HG03378 (cell line): ENCODE measurements around the gene AGT.
"Not testable (repeated sequence)": the region's sequence is repeated elsewhere in the genome, so short reads cannot be mapped to it uniquely, and the experiment has no call there.

Experiments used
- ATAC-seq: cut with Tn5 transposase; IDR thresholded peaks from one replicate; pipeline ENCODE4 v1.9.1; 2021; ENCODE audit warnings: mild to moderate bottlenecking, moderate library complexity; ENCODE audit not compliant: unreplicated experiment

Gene AGT

DNA sequence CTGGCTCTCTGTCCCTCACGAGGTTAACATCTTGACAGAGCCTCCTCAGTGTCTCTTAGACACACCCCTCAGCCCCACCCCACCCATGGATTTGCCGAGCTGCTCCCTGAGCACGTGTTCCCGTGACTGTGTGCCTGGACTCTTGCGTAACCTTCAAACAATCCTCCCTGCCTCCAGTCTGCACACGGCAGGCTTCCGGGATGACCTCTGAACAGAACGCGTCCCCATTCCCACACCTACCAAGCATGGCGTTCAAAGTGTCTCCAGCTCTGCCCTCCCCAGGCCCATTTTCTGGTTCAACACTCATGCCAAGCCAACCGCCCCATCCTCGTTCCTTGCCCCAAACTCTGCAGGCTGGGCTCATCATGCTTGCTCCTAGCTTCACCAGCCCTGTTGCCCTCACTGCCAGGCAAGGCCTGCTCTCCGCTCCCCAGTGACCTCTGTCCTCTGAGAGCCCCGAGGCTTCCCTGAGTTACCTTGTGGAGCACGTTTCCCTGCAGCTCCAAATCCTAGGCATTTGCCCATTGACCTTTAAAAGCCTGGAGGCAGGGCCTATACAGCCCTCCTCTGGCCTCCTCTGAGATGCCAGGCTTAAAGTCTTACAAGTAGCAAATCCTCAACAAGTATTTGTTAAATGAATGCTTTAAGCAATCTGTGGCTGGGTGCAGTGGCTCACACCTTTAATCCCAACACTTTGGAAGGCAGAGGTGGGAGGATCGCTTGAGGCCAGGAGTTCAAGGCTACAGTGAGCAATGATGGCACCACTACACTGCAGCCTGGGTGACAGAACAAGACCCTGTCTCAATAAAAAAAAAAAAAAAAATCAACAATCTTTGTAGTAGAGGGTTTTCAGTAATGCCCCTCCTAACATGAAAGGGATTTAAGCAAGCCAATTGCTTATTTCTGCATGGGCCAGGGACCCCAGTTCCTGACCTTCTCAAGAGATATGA, 5.0 kb downstream of the AGT start:
- ATAC-seq, result no peak

DNA sequence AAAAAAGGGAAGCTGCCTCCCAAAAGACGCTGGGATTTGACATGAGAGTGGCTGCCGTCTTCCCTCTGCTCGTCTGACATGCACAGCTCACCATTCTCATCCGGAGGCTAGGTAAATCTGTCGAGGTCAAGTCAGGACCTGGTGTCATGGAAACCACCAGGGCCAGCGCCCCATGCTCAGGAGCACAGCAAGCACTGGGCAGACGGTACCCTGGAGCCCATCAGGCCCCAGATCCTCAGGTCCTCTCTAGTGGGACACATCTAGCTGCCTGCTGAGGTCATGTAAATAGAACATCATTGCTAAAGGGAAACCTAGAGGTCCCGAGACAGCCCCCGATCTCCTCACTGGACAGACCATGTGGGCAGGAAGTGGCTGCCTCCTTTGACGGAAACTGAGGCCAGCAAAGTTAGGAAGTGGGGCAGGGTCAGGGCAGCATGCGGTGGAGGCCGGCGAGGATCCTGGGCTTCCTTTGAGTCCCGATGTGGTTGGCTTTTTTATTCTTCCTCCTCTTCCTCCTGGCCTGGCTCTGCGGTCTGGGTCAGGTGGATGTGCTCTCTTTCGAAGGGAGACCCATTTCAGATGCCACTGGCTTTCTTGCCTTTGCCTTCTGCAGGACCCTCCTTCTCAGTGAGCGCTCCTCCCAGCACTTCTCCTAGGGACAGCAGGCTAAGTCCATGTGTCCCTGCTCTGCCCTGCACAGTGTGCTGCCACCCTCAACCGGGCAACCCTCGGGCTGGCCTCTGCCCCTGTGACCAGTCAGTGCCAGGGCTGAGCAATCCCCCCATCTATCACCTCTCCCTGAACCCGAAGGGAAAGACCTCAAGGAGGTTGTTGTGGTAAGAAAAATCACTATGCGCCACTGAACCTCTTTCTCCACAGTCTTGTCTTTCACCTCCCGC, 5.9 kb downstream of the AGT start:
- ATAC-seq, result no peak

DNA sequence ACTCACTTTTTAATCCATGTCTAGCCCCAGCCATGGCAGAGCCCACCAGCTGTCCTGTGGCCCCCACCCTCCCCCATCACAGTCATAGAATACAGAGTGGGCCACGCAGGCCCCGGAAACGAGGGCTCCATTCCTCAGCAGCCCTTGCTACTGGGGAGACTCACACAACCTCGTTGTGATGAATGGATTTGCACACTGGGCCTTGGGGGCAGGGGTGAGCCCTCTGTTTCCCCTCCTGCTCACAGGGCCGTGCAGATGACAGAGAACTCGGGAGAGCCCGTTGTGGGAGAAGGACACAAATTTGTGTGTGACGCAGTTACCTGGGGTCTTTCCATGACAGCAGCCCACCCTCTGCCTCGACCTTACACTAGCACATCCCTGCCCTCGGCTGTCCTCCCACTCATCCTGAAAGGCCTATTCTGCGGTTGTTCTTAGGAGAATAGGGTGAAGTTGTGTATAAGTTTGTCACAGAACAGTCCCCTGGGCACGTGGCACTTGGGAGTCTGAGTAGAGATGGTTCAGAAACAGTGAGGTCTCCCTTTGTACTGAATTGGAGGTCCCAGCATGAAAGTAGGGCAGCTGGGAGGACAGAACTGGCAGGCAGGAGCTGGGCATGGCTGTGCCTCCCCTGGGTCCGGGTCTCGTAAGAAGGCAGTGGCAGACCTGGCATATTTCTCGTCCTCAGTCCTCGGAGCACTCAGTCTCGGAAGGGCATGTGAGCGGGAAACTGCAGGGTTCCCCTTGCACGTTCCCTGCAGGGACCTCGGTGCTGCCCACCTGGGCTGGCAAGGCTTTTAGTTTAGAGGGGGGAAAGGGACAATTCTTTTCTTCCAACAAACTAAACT, 6.8 kb downstream of the AGT start:
- no peak for ATAC-seq

DNA sequence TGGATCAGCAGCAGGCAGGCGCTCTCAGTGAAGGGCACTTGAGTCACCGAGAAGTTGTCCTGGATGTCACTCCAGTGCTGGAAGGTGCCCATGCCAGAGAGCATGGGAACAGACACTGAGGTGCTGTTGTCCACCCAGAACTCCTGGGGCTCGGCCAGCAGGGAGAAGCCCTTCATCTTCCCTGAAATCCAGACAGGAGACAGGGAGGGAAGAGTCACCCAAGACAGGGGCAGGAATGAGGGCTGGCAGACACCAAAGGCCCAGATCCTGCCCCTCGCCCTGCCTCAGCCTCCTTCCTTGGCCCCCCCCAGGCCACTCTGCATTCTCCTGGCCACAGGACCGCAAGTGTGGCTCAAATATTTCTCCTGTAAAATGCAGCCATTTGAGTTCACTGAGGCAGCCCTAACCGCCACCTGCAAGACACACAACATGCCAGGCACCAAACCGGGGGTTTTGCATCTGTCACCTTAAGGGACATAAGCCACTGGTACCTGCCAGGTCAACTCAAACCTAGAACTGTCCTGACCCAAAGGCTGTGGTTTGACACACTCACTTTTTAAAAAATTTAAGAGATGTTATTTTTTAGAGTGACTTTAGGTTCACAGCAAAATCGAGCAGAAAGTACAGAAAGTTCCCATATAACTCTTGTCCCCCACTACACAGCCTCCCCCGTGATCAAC, 7.8 kb downstream of the AGT start:
- no peak for ATAC-seq

DNA sequence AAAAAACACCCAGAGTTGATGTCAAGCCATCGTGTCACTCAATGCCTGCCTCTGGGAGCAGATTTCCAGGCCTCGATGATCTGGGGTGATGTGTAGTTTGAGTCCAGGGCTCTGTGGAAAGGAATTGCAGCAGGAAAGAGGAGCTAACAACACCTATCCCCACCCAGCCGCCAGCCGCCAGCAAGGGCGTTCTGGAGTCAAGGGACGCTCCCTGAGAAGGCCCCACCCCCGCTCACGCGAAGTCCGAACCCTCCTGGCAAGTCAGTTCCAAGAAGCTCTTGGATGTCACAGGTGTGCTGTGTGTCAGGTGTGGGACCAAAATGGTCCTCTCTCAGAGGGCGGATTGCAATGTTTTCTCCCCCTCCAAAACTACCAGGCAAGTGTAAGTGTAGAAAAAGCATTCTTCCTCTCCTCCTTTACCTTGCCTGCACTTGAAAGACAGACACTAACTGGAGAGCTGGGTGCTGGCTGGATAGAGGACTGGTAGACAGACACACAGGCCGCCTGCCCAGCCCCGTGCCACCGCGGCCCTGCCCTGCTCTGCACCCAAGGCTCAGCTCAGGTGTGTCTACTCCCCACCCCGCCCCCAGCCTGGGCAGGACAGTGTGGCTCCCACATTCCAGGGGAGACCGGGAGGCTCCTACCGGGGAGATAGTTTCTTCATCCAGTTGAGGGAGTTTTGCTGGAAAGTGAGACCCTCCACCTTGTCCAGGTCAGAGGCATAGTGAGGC, 8.5 kb downstream of the AGT start:
- no peak for ATAC-seq

DNA sequence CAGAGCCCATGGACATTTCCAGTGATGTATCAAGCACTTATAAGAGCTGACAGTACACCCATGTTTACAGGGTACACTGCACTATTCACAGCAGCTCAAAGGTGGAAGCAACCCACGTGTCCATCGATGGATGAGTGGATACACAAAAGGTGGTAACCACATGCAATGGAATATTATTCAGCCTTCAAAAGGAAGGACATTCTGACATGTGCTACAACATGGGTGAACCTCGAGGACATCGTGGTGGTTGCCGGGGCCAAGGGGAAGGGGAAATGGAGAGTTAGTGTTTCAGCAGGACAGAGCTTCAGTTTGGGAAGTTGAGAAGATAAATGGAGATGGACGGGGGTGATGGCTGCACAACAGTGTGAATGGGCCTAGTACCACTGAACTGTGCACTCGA, 9.1 kb downstream of the AGT start:
- no peak for ATAC-seq

DNA sequence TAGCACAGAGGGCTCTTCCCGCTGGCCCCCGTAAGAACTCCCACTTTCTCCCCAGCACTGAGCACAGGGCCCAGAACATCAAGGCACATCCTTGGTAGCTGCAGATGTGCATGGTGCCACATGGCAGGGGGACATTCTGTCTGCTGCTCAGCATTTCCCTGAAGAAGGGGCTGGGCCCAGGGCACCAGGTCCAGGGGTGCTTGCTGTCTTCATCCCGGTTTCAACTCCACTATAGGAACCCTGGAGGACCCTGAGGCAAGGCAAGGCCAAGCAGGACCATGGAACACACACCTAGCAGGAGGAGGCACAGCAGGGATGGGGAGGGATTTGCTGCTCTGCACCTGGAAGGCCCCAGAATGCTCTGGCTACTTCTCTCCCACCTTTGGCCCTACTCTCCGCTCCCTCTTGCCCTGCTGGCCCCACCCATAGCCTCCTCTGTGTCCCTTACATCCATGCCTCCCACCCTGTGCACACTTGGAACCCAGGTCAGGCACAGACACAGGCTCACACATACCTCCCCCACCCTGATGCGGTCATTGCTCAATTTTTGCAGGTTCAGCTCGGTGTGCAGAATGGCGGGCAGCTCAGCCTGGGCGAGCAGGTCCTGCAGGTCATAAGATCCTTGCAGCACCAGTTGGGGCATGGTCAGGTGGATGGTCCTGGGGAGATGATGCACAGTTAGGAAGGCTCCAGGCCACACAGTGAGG, 10.1 kb downstream of the AGT start:
- ATAC-seq, result no peak

DNA sequence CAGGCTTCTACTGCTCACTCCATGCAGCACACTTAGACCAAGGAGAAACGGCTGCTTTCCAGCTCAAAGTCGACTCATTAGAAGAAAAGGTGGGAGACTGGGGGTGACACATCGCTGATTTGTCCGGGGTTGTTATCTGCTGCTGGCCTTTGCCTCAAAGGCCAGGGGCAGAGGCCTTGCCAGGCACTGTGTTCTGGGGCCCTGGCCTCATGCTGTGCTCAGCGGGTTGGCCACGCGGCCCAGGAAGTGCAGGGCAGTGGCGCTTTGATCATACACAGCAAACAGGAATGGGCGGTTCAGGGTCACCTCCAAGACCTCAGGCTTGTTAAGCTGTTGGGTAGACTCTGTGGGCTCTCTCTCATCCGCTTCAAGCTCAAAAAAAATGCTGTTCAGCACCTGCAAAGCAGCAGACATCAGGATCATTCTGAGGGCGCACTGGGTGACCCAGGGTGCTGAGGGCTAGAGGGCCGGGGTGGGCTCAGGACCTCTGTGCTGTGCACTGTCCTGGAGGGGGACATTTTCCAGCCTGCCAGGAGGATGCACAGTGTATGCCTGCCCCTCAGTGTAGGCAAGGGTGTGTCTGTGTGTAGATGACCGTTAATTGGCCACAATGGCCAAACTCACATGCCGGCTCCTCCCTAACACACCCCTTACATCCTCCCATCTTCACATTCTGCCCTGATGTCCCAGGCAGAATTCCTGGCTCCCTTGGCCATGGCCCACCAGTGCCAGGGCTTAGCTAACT, 10.8 kb downstream of the AGT start:
- no peak for ATAC-seq

DNA sequence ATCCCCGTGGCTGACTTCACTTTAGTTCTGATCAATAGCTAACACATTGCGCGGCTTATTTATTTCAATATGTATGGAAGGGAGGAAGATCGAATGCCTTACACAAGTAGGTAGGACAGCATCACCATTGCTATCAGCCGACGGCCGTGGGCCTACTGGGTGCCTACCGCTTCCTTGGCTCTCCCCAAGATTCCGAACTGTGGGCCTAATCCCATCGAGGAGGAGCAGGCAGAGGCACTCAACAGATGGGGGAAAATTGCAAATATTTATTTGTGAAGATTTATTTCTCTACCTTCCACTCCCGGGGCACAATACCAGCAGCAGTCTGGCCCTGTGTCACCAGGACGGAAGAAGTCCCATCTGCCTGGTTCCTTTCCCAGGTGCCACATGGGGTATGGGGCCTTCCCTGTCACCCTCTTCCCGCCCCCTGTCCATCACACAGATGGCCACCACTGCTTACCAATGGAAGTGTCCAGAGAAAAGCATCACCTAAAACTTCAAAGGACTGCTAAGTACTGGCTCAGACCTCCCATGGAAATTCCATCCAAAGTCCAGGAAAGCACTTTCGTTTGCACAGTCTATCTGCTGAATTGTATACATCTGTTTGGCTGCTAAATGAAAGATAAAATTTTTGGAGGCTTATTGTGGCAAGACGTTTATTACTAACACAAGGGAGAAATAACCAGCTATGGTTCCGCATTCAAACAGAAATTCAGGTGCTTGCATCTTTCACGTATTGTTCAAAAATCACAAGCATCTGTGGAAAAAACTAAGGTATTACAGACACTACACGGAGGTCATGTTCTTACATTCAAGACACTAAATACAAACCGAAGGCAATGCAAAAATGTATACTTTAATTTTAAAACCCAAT, 11.8 kb downstream of the AGT start:
- no peak for ATAC-seq

DNA sequence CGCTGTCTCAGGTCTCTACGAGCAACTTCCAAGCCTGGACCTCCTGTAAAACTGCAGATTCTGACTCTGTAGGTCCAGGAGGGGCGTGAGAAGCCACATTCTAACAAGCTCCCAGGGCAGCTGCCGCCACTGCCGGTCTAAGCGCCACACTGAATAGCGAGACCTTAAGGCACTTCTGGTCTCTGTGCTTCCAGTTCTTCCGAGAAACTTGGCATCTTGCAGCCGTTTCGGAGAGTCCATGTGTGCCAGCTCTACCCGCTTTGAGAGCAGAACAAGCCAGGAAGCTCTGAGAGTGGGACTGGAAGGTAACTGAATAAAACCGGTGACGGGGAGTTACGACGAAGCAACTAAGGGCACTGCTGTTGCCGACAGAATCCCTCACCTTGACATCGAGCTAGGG, 12.5 kb downstream of the AGT start:
- ATAC-seq, result no peak

DNA sequence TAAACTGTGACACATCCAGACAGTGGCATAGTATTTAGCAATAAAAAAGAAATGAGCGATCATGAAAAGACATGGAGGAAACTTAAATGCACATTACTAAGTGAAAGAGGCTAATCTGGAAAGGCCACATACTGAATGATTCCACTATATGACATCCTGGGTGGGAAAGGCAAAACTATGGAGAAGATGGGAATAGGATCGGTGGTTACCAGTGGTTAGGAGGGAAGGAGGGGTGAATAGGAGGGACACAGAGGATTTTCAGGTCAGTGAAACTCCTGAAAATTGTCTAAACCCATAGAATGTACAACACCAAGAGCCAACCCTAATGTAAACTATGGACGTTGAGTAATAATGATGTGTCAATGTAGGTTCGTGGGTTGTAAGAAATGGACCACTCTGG, 13.8 kb downstream of the AGT start:
- no peak for ATAC-seq

DNA sequence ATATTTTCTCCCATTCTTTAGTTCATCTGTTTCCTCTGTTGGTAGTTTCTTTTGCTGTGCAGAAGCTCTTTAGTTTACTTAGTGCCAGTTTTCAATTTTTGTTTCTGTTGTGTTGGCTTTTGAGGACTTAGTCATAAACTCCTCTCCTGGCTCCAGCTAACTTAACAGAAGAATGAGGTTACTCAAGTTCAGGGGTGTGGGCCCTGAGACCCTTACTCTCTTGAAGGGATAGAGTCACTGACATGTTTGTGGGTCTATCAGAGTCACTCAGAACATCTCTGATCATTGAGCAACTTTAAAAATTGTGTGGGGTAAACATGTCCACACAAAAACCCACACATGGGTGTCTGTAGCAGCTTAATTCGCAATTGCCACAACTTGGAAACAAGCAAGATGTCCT, 14.2 kb downstream of the AGT start:
- ATAC-seq, result no peak

DNA sequence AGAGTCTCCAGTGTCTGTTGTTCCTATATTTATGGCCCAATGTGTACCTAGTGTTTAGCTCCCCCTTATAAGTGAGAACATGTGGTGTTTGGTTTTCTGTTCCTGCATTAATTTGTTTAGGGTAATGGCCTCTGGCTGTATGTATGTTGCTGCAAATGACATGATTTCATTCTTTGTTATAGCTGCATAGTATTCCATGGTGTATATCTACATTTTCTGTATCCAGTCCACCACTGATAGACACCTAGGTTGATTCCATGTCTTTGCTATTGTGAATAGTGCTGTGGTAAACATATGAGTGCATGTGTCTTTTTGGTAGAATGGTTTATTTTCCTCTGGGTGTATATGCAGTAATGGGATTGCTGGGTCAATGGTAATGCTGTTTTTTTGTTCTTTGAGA, 15.0 kb downstream of the AGT start:
- not testable (repeated sequence) for ATAC-seq

DNA sequence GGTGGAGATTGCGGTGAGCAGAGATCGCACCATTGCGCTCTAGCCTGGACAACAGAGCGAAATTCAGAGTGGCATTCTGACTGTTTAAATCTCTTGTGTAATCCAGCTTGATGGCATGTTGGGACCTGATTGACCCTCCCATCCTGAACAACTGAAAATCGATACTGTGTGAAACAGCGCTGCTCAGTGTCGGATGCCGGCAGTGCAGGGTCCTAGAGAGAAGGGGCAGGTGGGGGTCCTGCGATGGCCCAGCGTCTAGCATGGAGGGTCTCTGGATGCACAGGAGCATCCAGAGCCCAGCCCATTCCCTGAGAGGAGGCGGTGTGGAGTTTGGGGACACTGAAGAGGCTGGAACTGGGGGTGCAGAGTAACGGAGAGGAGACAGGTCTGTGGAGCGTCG, 15.8 kb downstream of the AGT start:
- no peak for ATAC-seq

DNA sequence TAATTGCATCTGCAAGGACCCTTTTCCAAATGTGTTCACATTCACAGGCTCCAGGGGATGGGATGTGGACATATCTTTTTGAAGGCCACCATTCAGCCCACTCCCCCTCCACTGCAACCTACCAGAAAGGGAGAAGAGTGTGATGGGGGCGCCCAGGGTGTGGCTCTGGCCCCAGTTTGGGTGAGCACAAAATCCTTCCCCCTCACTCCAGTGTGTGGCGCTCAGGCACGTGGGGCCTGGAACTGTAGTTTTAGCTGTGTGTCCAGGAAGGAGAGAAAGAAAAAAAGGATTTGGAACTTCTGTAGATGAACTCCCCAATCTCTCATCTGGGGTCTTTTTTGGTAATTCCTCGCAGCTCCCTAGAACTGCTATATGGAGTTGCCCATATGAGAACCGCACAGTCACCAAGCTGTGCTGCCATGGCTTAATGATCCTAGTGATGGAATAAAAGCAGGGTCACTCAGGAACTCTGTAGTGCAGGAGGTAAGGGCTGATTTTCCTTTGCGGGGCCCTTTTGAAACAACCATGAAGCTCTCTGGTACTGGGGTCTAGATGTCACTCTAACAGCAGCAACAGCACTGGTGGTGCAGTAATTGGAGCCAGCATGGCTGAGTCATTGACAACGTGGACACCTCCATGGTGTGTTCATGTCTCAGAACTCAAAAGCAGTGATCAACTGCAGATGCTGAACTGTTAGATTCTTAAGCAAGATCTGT, 17.0 kb downstream of the AGT start:
- no peak for ATAC-seq

DNA sequence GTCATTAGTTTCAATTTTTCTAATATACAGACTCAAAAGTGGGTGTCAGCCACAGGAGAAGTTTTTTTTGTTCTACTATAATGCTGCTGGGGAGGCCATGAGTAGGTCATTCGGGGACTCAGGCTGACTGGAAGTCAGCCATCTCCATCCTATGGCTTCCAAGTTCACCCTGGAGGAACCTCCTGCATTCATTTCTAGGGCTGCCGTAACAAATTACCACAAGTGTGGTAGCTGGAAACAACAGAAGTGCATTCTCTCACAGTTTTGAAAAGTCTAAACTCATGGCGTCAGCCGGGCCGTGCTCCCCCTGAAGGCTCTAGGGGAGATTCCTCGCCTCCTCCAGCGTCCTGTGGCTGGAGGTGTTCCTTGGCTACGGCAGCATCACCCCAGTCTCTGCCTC, 17.7 kb downstream of the AGT start:
- no peak for ATAC-seq

DNA sequence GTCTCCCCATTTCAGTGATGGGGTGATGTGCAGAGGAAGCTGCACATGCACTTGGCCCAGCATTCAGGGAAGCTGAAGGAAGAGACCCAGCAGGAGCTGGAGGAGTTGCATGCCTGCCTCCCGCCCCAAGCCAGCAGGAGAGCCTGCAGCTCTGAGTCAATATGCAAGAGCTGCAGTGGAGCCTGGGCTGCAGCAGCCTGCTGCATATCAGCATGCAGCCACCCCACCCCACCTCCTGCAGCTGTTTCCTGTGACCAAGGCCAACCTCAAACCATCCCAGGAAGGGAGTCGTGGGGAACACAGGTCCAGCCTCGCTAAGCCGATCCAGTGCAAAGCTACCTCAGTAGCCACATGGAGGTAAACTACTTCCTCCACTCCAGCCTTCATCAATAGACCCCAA, 18.9 kb downstream of the AGT start:
- ATAC-seq, result no peak
